Smooth muscle cell (in vitro differentiated cells): ENCODE results near the gene SIN3A. TPM values are rescaled to one million over a fixed set of nuclear protein-coding genes. Genes with fewer than 3 reads are reported as not detected.

Experiments
- DNase-seq: peaks from one replicate; lab custom pipeline; 2025; ENCODE audit not compliant: unreplicated experiment; lab: John Stamatoyannopoulos, UW
- H2AFZ ChIP-seq: fragments of 200-600 bp; sonication (generic); 2 replicates; pipeline ENCODE4 v1.6.0; 2016; ENCODE audit warnings: antibody characterized with exemption, low read depth, mild to moderate bottlenecking
- H3F3A ChIP-seq: fragments of 200-600 bp; sonication (generic); 2 replicates; pipeline ENCODE4 v1.6.0; 2017; ENCODE audit warnings: antibody characterized with exemption, low read depth
- H3K27ac ChIP-seq: fragments of 200-600 bp; sonication (generic); 2 replicates; pipeline ENCODE4 v1.5.1; 2016; ENCODE audit warnings: low read depth, mild to moderate bottlenecking
- H3K27me3 ChIP-seq: fragments of 200-600 bp; sonication (generic); 2 replicates; pipeline ENCODE4 v1.6.1; 2016; ENCODE audit warnings: low read depth, mild to moderate bottlenecking
- H3K36me3 ChIP-seq: fragments of 200-600 bp; sonication (generic); 2 replicates; pipeline ENCODE4 v1.5.1; 2016; ENCODE audit warnings: low read depth
- H3K4me1 ChIP-seq: fragments of 200-600 bp; sonication (generic); 2 replicates; pipeline ENCODE4 v1.5.1; 2016; ENCODE audit warnings: low read depth
- H3K4me2 ChIP-seq: fragments of 200-600 bp; sonication (generic); 2 replicates; pipeline ENCODE4 v1.6.0; 2016; ENCODE audit warnings: mild to moderate bottlenecking
- H3K4me3 ChIP-seq: fragments of 200-600 bp; sonication (generic); 2 replicates; pipeline ENCODE4 v1.5.1; 2016; ENCODE audit warnings: mild to moderate bottlenecking
- H3K79me2 ChIP-seq: fragments of 200-600 bp; sonication (generic); 2 replicates; pipeline ENCODE4 v1.6.0; 2016; ENCODE audit warnings: low read depth, mild to moderate bottlenecking
- H3K9ac ChIP-seq: fragments of 200-600 bp; sonication (generic); 2 replicates; pipeline ENCODE4 v1.6.0; 2016; ENCODE audit warnings: low read depth
- H3K9me3 ChIP-seq: fragments of 200-600 bp; sonication (generic); replicated peaks from 2 replicates; pipeline ENCODE4 v1.5.1; 2016; ENCODE audit warnings: low read depth
- H4K20me1 ChIP-seq: fragments of 200-600 bp; sonication (generic); 2 replicates; pipeline ENCODE4 v1.6.0; 2016; ENCODE audit warnings: low read depth
- CTCF ChIP-seq: fragments of 200-600 bp; sonication (generic); IDR thresholded peaks from 2 replicates; pipeline ENCODE4 v1.5.1; 2017; ENCODE audit warnings: borderline replicate concordance, mild to moderate bottlenecking, antibody characterized with exemption; ENCODE audit not compliant: insufficient read depth, poor library complexity, severe bottlenecking
- WGBS: methylation state at CpG from one replicate; pipeline ENCODE4 v1.1.7; 2016; ENCODE audit warnings: low lambda C conversion rate; 5-methylcytosine and 5-hydroxymethylcytosine counted together
- polyA plus RNA-seq: library from polyadenylated mRNA; unstranded; fragments of >200 nt; fragmentation: Nextera tagmentation; extraction: Ambion mirVana; gene quantifications from 2 replicates; pipeline ENCODE4 v1.2.1, GENCODE V29; 2016
- total RNA-seq: library from RNA; depleted of rRNA; stranded (reverse); fragments of >200 nt; gene quantifications from 2 replicates; pipeline ENCODE4 v1.2.3, GENCODE V29; 2014

SIN3A gene
- total and polyA plus RNA-seq, 2 experiments from 2014 or later, result 12.0 to 40.7 TPM

GRCh38 chr15:75367006-75367405, 84.5 kb downstream of the SIN3A start:
- H3K4me3 ChIP-seq, result no peak overlapping the region
- H3K27ac ChIP-seq, result no peak overlapping the region
- H2AFZ ChIP-seq, result no peak overlapping the region
- H3K4me1 ChIP-seq, result peaks cover 9% of the 10 kb centered on the region
- H4K20me1 ChIP-seq, result peaks cover 6% of the 10 kb centered on the region
- H3K36me3 ChIP-seq, result no peaks in the 10 kb centered on the region
- H3K27me3 ChIP-seq, result no peaks in the 10 kb centered on the region
- no peaks in the 10 kb centered on the region for H3K9me3 ChIP-seq
- H3K4me2 ChIP-seq, result no peak overlapping the region
- H3F3A ChIP-seq, result peaks cover 4% of the 10 kb centered on the region
- DNase-seq, result no peak
- no peak for TF ChIP-seq CTCF
- H3K79me2 ChIP-seq, result no peaks in the 10 kb centered on the region
- H3K9ac ChIP-seq, result no peak overlapping the region

GRCh38 chr15:75366163-75366562, 85.3 kb downstream of the SIN3A start:
- TF ChIP-seq CTCF, result no peak
- H2AFZ ChIP-seq, result no peak overlapping the region
- WGBS, result 97% methylated on average over 3 of the region's 3 CpGs
- H3K4me3 ChIP-seq, result no peak overlapping the region
- H3K36me3 ChIP-seq, result no peaks in the 10 kb centered on the region
- no peak for DNase-seq
- H3K4me1 ChIP-seq, result peaks cover 9% of the 10 kb centered on the region
- peaks cover 4% of the 10 kb centered on the region for H3F3A ChIP-seq
- peaks cover 6% of the 10 kb centered on the region for H4K20me1 ChIP-seq
- H3K9me3 ChIP-seq, result no peaks in the 10 kb centered on the region
- no peaks in the 10 kb centered on the region for H3K27me3 ChIP-seq
- no peaks in the 10 kb centered on the region for H3K79me2 ChIP-seq
- no peak overlapping the region for H3K27ac ChIP-seq
- no peak overlapping the region for H3K9ac ChIP-seq
- no peak overlapping the region for H3K4me2 ChIP-seq

GRCh38 chr15:75364881-75365280, 86.6 kb downstream of the SIN3A start:
- WGBS, result 98% methylated on average over 6 of the region's 6 CpGs
- Histone ChIP-seq H3F3A (peaks cover 2% of the 10 kb centered on the region), H3K79me2 (no peaks in the 10 kb centered on the region), H3K4me3 (no peak overlapping the region), H3K27me3 (no peaks in the 10 kb centered on the region), H3K4me1 (peaks cover 8% of the 10 kb centered on the region), H3K27ac (no peak overlapping the region), H3K9me3 (no peaks in the 10 kb centered on the region), H3K9ac (no peak overlapping the region), H4K20me1 (peaks cover 6% of the 10 kb centered on the region), H3K36me3 (no peaks in the 10 kb centered on the region), H2AFZ (no peak overlapping the region), H3K4me2 (no peak overlapping the region)
- no peak for TF ChIP-seq CTCF
- DNase-seq, result no peak

GRCh38 chr15:75363786-75364185, 87.7 kb downstream of the SIN3A start:
- Histone ChIP-seq H3K9ac (no peak overlapping the region), H3K4me2 (no peak overlapping the region), H3K27ac (no peak overlapping the region), H3K27me3 (no peaks in the 10 kb centered on the region), H3K9me3 (no peaks in the 10 kb centered on the region), H2AFZ (no peak overlapping the region), H3F3A (no peaks in the 10 kb centered on the region), H3K79me2 (no peaks in the 10 kb centered on the region), H4K20me1 (peaks cover 6% of the 10 kb centered on the region), H3K4me1 (no peaks in the 10 kb centered on the region), H3K36me3 (no peaks in the 10 kb centered on the region), H3K4me3 (no peak overlapping the region)
- WGBS, result 97% methylated on average over 9 of the region's 9 CpGs
- no peak for DNase-seq
- TF ChIP-seq CTCF, result no peak
